ENCODE results near the gene C2CD2L.
"Not testable (repeated sequence)": the region's sequence is repeated elsewhere in the genome, so short reads cannot be mapped to it uniquely, and the experiment has no call there.

The C2CD2L gene

GRCh38 chr11:119113716-119114115 lies 6.6 kb downstream of the C2CD2L start:
- in situ Hi-C loops (cut with MboI; ENCODE audit: low sequenced_read_pairs) = no loop called here

- in situ Hi-C loops (cut with MboI; ENCODE audit: low sequenced_read_pairs) = no loop called here
These were observed 7.2 kb downstream of the C2CD2L start for GRCh38 chr11:119114351-119114750.

- in situ Hi-C loops (cut with MboI; ENCODE audit: low sequenced_read_pairs) = no loop called here
These were observed 8.5 kb downstream of the C2CD2L start for GRCh38 chr11:119115484-119116234.

- in situ Hi-C loops (cut with MboI; ENCODE audit: low sequenced_read_pairs) = no loop called here
These were observed 9.1 kb downstream of the C2CD2L start for GRCh38 chr11:119116235-119116594.

- in situ Hi-C loops (cut with MboI; ENCODE audit: low sequenced_read_pairs) = no loop called here
These were observed 9.5 kb downstream of the C2CD2L start for GRCh38 chr11:119116601-119117000.

GRCh38 chr11:119117004-119117706 lies 10.0 kb downstream of the C2CD2L start:
- in situ Hi-C loops (cut with MboI; ENCODE audit: low sequenced_read_pairs) = no loop called here

GRCh38 chr11:119118227-119118626 lies 11.1 kb downstream of the C2CD2L start:
- in situ Hi-C loops (cut with MboI; ENCODE audit: low sequenced_read_pairs) = no loop called here

GRCh38 chr11:119118946-119119345 lies 11.8 kb downstream of the C2CD2L start:
- in situ Hi-C loops (cut with MboI; ENCODE audit: low sequenced_read_pairs) = no loop called here

- in situ Hi-C loops (cut with MboI; ENCODE audit: low sequenced_read_pairs) = no loop called here
These were observed 13.5 kb downstream of the C2CD2L start for GRCh38 chr11:119120639-119121007.

GRCh38 chr11:119121008-119121810 lies 14.1 kb downstream of the C2CD2L start, which contains the start of gene HINFP:
HINFP (plus strand) TSS chr11:119121580; CDS start chr11:119126945, 5,365 bp downstream.
- in situ Hi-C loops (cut with MboI; ENCODE audit: low sequenced_read_pairs) = no loop called here

- in situ Hi-C loops (cut with MboI; ENCODE audit: low sequenced_read_pairs) = no loop called here
These were observed 14.6 kb downstream of the C2CD2L start for GRCh38 chr11:119121811-119122124.

GRCh38 chr11:119125821-119126220 lies 18.7 kb downstream of the C2CD2L start:
- in situ Hi-C loops (cut with MboI; ENCODE audit: low sequenced_read_pairs) = no loop called here

- in situ Hi-C loops (cut with MboI; ENCODE audit: low sequenced_read_pairs) = no loop called here
These were observed 19.6 kb downstream of the C2CD2L start for GRCh38 chr11:119126675-119127268.

- in situ Hi-C loops (cut with MboI; ENCODE audit: low sequenced_read_pairs) = no loop called here
These were observed 23.5 kb downstream of the C2CD2L start for GRCh38 chr11:119130662-119131061.

- in situ Hi-C loops (cut with MboI; ENCODE audit: low sequenced_read_pairs) = no loop called here
These were observed 27.3 kb downstream of the C2CD2L start for GRCh38 chr11:119134389-119134978.

- in situ Hi-C loops (cut with MboI; ENCODE audit: low sequenced_read_pairs) = not testable (repeated sequence)
These were observed 32.1 kb downstream of the C2CD2L start for GRCh38 chr11:119139276-119139675.

- in situ Hi-C loops (cut with MboI; ENCODE audit: low sequenced_read_pairs) = no loop called here
These were observed 37.8 kb downstream of the C2CD2L start for GRCh38 chr11:119144825-119145486.

- in situ Hi-C loops (cut with MboI; ENCODE audit: low sequenced_read_pairs) = no loop called here
These were observed 38.4 kb downstream of the C2CD2L start for GRCh38 chr11:119145551-119145950.

GRCh38 chr11:119147604-119148333 lies 40.6 kb downstream of the C2CD2L start:
- in situ Hi-C loops (cut with MboI; ENCODE audit: low sequenced_read_pairs) = no loop called here

GRCh38 chr11:119148720-119149017 lies 41.5 kb downstream of the C2CD2L start:
- in situ Hi-C loops (cut with MboI; ENCODE audit: low sequenced_read_pairs) = no loop called here

Data from HL-60/S4 (cell line).